ENCODE measurements around the gene VPS37B. TPM values are rescaled to one million over a fixed set of nuclear protein-coding genes. Genes with fewer than 3 reads are reported as not detected.

The VPS37B gene
- total and polyA plus RNA-seq, 2 of the 8 experiments (the other 6 are each of a cell fraction or from before 2014, with no cell fraction given): 11.9 to 15.7 TPM

DNA sequence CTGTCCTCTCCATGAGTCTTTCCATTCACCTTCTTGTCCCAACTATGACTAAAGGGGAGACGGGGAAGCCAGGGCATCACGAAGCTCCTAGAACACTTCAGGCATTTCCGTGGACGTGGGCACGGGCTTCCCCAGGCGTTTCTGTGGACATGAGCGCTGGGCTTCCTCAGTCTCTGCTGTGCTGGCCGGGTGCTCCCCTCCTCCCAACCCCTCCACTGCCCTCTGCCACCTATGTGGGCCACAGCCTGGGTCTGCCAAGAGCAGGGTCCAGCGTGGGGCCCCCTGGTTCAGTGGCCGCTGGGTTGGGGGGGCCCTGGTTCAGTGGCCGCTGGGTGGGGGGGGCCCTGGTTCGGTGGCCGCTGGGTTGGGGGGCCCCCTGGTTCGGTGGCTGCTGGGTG lies 45.9 kb downstream of the VPS37B start:
- no peak overlapping the region for H3K4me3 ChIP-seq (ENCODE audit: extremely low read depth in 1 of 4, insufficient read depth in 2 of 4, low read depth in 3 of 4, low read length in 4 of 4)
- H3K18ac ChIP-seq (ENCODE audit: extremely low read depth, low read length): no peak overlapping the region
- FAIRE-seq: no peak
- H3K14ac ChIP-seq (ENCODE audit: insufficient read length): no peak overlapping the region
- no peak for TF ChIP-seq SP1 (IDR thresholded peaks at IDR 0.05; ENCODE audit: low read depth, low read length)
- TF ChIP-seq HDAC6 (IDR thresholded peaks at IDR 0.05; ENCODE audit: low read depth, low read length): no peak
- no peak for TF ChIP-seq SP4 (IDR thresholded peaks at IDR 0.05; ENCODE audit: low read length)
- TF ChIP-seq SP2 (IDR thresholded peaks at IDR 0.05; ENCODE audit: low read length): no peak
- no peak for TF ChIP-seq TBP (IDR thresholded peaks at IDR 0.05; ENCODE audit: low read depth, low read length)
- TF ChIP-seq SIN3A (conservative IDR thresholded peaks at IDR 0.05 in 1 of 2, IDR thresholded peaks at IDR 0.05 in 1 of 2; ENCODE audit: low read depth in 1 of 2, low read length in 2 of 2): no peak
- TF ChIP-seq BRCA1 (IDR thresholded peaks at IDR 0.05; ENCODE audit: low read depth, low read length): no peak
- H3K27ac ChIP-seq (ENCODE audit: low read depth, low read length): no peak overlapping the region
- H2BK12ac ChIP-seq (ENCODE audit: low read depth, low read length): no peak overlapping the region
- no peaks in the 10 kb centered on the region for H3K23me2 ChIP-seq (ENCODE audit: low read depth, low read length)
- H4K5ac ChIP-seq (ENCODE audit: insufficient read length, low read depth, low read length): no peak overlapping the region
- no peaks in the 10 kb centered on the region for H3K9me3 ChIP-seq (ENCODE audit: insufficient read depth in 2 of 2, low read depth in 1 of 2, low read length in 1 of 2)
- no peaks in the 10 kb centered on the region for H3K27me3 ChIP-seq (replicated peaks in 1 of 4; ENCODE audit: control insufficient read depth in 3 of 4, extremely low read depth in 1 of 4, insufficient read depth in 3 of 4, low read length in 3 of 4)
- no peak overlapping the region for H2BK5ac ChIP-seq (ENCODE audit: low read depth, low read length)
- no peak overlapping the region for H3K23ac ChIP-seq (ENCODE audit: insufficient read length)
- no peak overlapping the region for H3K9ac ChIP-seq (replicated peaks in 1 of 4; ENCODE audit: extremely low read depth in 1 of 4, low read depth in 3 of 4, low read length in 3 of 4)
- no peak for DNase-seq (ENCODE audit: low read depth in 1 of 2, low spot score in 2 of 2)
- WGBS, 2 experiments (ENCODE audit: extremely low coverage in 1 of 2, insufficient coverage in 1 of 2, insufficient read length in 1 of 2, insufficient replicate concordance in 2 of 2, low coverage in 1 of 2, low lambda C conversion rate in 2 of 2, missing lambda C conversion rate in 1 of 2): 94% methylated on average over 9 of the region's 14 CpGs; no CpG with 5 or more reads in 1 of the 2 experiments
- no peak overlapping the region for H2AK5ac ChIP-seq (ENCODE audit: low read depth, low read length)
- peaks cover 9 to 15% of the 10 kb centered on the region in 2 experiments for H4K20me1 ChIP-seq (replicated peaks in 1 of 2; ENCODE audit: control insufficient read depth in 1 of 2, insufficient read depth in 2 of 2, low read length in 2 of 2)
- H3K79me2 ChIP-seq (ENCODE audit: control insufficient read depth in 1 of 2, insufficient read depth in 2 of 2, low read length in 2 of 2): no peaks in the 10 kb centered on the region
- H2BK15ac ChIP-seq (ENCODE audit: low read length): no peak overlapping the region
- no peak overlapping the region for H4K91ac ChIP-seq (replicated peaks; ENCODE audit: insufficient read length, low read length)
- H3K79me1 ChIP-seq (ENCODE audit: low read depth, low read length): peaks cover 4% of the 10 kb centered on the region
- ChIA-PET CTCF (ENCODE audit: partially characterized antibody) (interaction anchor here (0.8 to 11.4 kb wide), 4 partner anchors 8 to 102 kb away, joined by 3 to 129 read pairs (median 3); no protein-coding TSS in a partner anchor), POLR2A (ENCODE audit: partially characterized antibody) (interaction anchor here (0.7 kb wide), 1 partner anchor 221 kb away, joined by 3 read pairs; no protein-coding TSS in a partner anchor)
- no peak overlapping the region for H3K56ac ChIP-seq (replicated peaks; ENCODE audit: insufficient read length, low read depth, low read length)
- H3K36me3 ChIP-seq (ENCODE audit: control insufficient read depth in 2 of 4, insufficient read depth in 4 of 4, low read length in 3 of 4): no peaks in the 10 kb centered on the region; a peak in 1 of 8 replicates
- H3K4me1 ChIP-seq (replicated peaks in 1 of 4; ENCODE audit: control insufficient read depth in 3 of 4, insufficient read depth in 4 of 4, low read length in 3 of 4): peaks cover 0 to 4% (median 3%) of the 10 kb centered on the region in 4 experiments; a peak in 5 of 7 replicates
- H2BK20ac ChIP-seq (ENCODE audit: low read length): no peak overlapping the region
- no peak overlapping the region for H3K4ac ChIP-seq (replicated peaks; ENCODE audit: insufficient read length, low read depth, low read length)
- H4K8ac ChIP-seq (ENCODE audit: extremely low read depth, insufficient read depth, low read length): no peak overlapping the region
- no peak overlapping the region for H2AFZ ChIP-seq (ENCODE audit: low read length)
- H3K4me2 ChIP-seq (ENCODE audit: insufficient read depth in 1 of 2, low read depth in 2 of 2, low read length in 2 of 2): no peak overlapping the region
- H2BK120ac ChIP-seq (replicated peaks; ENCODE audit: low read depth, low read length): no peak overlapping the region

All from H1 (cell line).